HG02981 (cell line): ENCODE results near the gene TRAFD1.
"Not testable (repeated sequence)": the region's sequence is repeated elsewhere in the genome, so short reads cannot be mapped to it uniquely, and the experiment has no call there.

Experiments used
- ATAC-seq: cut with Tn5 transposase; IDR thresholded peaks from one replicate; pipeline ENCODE4 v1.9.1; 2021; ENCODE audit warnings: mild to moderate bottlenecking, moderate library complexity; ENCODE audit not compliant: unreplicated experiment

TRAFD1 gene

GRCh38 chr12:112158461-112159145, 33.2 kb downstream of the TRAFD1 start:
- ATAC-seq = not testable (repeated sequence)

- no peak for ATAC-seq
Observed at GRCh38 chr12:112159146-112159541, 33.8 kb downstream of the TRAFD1 start.

- ATAC-seq = no peak
Observed at GRCh38 chr12:112160611-112161010, 35.3 kb downstream of the TRAFD1 start.

- ATAC-seq = no peak
Observed at GRCh38 chr12:112161711-112162110, 36.4 kb downstream of the TRAFD1 start.

- ATAC-seq = no peak
Observed at GRCh38 chr12:112162241-112162790, 37.0 kb downstream of the TRAFD1 start.

- no peak for ATAC-seq
Observed at GRCh38 chr12:112163056-112163455, 37.7 kb downstream of the TRAFD1 start.

- no peak for ATAC-seq
Observed at GRCh38 chr12:112163471-112163991, 38.2 kb downstream of the TRAFD1 start.

GRCh38 chr12:112164011-112164660, 38.8 kb downstream of the TRAFD1 start:
- ATAC-seq = no peak

- no peak for ATAC-seq
Observed at GRCh38 chr12:112165624-112166023, 40.3 kb downstream of the TRAFD1 start.

- no peak for ATAC-seq
Observed at GRCh38 chr12:112166051-112167015, 41.0 kb downstream of the TRAFD1 start.

- ATAC-seq = no peak
Observed at GRCh38 chr12:112167031-112167461, 41.7 kb downstream of the TRAFD1 start.

- ATAC-seq = no peak
Observed at GRCh38 chr12:112167718-112168525, 42.6 kb downstream of the TRAFD1 start.

GRCh38 chr12:112168561-112168971, 43.2 kb downstream of the TRAFD1 start:
- no peak for ATAC-seq

- ATAC-seq = no peak
Observed at GRCh38 chr12:112169161-112169872, 44.0 kb downstream of the TRAFD1 start.

GRCh38 chr12:112169966-112170365, 44.6 kb downstream of the TRAFD1 start:
- no peak for ATAC-seq

GRCh38 chr12:112170376-112170775, 45.0 kb downstream of the TRAFD1 start:
- no peak for ATAC-seq

GRCh38 chr12:112170971-112171596, 45.7 kb downstream of the TRAFD1 start:
- ATAC-seq = no peak

GRCh38 chr12:112172556-112173324, 47.4 kb downstream of the TRAFD1 start:
- no peak for ATAC-seq
